Activated CD8-positive, alpha-beta memory T cell treated with anti-CD3 and anti-CD28 coated beads for 24 hours (primary cell): Measurements from ENCODE around the gene TEN1.

Experiments
- DNase-seq: peaks from one replicate; pipeline ENCODE4 v3.0.0-alpha.2; 2020

TEN1 gene

DNA sequence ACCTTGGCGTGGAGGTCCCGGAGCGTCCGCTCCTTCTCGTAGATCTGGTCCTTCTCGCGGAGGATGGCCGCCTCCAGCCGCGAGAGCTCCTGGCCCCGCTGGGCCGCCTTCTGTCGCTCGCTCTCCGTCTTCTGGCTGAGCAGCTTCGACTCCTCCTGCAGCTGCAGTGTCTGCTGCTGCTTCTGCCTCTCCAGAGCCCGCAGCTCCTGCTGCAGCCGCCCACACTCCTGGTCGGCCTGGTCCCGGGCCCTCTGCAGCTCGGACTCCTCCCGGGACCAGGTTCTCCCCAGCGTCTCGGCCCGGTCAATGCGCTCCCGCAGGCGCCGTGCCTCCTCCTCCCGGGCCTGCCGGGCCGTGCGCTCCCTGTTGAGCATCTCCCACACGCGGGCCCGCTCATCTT lies 29.2 kb downstream of the TEN1 start:
- no peak for DNase-seq

DNA sequence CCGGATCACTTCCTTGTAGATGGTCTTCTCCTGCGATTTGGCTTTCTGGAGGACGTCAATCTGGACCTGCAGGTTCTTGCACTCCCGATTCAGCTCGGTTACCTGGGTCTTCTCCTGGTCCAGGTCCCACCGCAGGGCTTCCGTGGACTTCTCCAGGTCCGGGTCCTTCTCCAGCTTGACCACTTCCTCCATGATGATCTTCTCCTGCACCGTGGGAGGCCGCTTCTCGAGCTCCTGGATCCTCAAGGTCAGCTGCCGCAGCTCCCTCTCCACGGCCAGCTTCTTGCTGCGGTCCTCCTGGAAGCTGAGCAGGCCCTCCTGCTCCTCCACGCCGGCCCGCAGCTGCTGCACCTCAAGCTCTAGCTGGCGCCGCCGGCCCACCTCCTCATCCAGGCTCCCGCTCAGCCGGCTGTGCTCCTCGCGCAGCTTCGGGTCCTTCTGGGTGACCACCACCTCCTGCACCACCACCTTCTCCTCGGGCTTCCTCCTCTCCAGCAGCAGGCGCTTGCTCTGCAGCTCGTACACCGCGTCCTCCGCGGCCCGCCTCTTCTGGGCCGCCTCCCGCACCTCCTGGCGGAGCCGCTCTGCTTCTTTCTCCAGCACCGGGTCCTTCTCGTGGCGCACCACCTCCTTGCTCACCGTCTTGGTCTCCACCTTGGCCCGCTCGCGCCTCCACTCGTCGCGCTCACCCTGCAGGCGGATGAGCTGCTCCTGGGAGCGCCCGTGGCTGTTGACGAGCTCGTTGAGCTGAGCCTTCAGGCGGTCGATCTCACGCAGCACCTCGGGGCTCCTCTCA lies 29.8 kb downstream of the TEN1 start:
- no peak for DNase-seq

DNA sequence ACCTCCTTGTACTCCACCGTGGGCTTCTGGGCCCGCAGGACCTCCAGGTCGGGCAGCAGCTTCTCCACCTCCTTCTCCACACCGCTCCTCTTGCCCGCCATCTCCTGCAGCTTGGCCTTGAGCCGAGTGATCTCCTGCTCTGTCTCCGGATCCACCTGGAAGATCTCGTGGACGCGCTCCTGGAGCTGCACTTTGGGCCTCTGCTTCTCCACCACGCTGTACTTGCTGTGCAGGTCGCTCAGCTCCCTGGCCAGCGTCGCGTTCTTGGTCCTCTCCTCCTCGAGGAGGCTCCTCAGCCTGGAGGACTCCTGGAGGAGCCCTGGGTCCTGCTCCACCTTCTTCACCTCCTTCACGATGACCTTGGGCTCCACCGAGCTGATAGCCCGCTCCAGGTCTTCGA lies 30.4 kb downstream of the TEN1 start:
- no peak for DNase-seq

DNA sequence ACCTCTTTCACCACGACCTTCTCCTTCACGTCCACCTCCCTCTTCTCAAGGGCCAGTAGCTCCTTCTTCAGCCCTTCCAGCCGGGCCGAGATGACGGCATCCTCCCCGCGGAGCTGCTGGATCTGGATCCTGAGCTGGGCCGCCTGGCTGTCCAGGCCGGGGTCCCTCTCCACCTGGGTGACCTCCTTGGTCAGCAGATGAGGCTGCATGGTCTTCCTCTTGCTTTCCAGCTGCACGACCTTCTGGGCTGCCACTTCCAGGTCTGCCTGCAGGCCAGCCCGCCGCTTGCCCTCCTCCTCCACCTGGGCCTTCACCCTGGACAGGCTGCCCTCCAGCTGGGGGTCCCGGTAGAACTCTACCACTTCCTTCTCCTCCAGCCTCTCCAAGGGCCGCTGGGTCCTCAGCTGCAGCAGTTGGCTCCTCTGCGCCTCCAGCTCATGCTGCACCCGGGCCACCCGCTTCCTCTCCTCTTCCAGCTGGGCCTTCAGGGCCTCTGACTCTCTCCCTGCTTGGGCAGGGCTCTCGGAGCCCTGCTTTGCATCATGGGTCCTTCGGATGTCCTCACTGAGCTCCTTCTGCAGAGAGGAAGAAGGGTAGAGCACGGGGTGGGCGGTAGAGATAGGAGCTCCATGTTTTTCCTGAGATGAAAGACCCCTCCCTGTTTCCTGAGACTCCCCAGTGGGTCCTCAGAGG lies 31.1 kb downstream of the TEN1 start:
- no peak for DNase-seq

DNA sequence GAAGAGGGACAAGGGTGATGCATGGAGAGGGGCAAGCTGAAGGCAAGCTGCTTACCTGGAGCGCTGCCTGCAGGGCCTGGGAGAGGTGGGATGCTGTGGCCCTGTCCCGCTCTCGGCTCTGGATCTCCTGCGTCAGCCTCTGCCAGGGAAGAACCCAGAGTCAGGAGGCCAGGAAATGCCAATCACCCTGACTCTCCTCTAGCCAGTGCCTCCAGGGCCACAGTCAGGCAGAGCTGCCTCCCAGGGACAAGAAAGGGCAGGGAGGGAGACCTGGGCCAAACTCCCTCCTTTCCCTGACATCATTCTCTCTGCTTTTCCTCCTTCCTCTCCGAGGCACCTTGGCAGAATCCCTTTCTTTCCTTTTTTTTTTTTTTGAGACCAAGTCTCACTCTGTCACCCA lies 32.9 kb downstream of the TEN1 start:
- DNase-seq, result no peak

DNA sequence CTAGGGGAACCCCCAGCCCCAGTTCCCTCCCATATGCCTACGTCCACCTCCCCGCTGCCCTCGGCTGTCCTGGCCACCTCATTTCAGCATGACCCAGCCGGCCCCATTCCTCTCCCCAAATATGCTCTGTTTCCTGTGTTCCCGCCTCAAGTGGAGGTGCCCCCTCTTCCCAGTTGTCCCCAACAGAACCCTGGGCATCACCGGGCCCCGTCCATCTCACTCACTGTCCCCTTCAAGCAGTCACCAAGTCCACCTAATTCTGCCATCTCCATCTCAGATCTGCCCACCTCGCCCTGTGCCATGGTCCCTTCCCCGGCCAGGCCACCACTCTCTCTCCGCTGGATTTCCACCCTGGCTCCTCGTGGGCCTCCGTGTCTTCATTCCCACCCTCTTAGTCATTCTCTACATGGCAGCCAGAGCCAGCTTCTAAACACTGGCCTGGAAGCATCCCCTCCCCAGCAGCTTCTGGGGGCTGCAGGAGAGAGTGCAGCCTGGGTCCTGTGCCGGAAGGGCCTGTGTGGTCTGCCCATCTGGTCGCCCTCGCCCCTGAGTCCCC lies 34.4 kb downstream of the TEN1 start:
- DNase-seq, result no peak

DNA sequence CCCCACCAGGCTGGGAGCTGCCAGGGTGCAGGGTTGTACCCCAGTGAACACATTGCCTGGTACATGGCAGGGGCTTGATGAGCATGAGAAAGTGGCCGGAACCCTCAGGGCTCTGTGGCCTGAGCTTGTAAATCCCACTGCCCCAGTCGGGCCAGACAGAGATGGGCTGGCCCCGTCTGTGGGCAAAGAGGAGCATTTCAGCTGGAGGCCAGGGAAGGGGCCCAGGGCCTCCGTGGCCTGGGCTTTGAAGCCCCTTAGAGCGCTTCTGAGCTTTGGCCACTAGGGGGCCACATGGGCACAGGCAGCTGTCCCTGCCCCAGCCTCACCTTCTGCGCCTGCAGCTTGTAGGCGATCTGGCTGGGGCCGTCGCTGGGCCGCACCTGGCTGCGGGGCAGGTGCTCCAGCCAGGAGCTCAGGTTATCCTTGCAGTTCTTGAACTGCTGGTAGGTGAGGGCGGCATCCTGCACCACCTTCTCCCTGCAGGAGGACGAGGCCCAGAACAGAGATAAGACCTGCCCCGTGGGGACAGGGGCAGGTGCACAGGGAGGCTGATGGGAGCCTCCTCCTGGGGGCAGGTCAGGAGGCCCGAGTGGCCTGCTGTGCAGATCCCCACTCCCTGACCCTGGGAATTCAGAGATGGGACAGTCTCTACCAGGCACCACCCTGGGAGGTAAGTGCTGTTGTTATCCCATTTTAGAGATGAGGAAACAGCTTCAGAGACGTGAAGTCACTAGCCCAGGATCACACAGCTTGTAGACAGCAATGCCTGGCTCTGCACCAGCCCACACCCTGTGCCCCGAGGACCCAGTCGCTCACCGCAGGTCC lies 35.3 kb downstream of the TEN1 start:
- DNase-seq, result peak; percentile 89

DNA sequence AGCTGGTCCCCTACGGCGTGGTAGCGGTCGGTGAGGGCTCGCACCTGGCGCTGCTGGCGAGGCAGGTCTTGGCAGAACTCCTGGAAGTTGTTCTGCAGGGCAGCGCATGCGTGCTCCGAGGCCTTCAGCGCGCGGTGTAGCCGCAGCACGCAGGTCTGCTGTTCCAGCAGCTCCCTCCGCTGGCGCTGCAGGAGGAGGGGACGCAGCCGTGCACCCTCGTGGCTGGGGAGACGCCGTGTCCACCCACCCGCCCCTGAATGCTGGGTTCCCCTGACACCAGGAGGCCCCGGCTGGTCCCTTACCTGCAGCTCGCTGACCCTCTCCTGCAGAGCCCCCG lies 35.9 kb downstream of the TEN1 start:
- DNase-seq, result no peak

DNA sequence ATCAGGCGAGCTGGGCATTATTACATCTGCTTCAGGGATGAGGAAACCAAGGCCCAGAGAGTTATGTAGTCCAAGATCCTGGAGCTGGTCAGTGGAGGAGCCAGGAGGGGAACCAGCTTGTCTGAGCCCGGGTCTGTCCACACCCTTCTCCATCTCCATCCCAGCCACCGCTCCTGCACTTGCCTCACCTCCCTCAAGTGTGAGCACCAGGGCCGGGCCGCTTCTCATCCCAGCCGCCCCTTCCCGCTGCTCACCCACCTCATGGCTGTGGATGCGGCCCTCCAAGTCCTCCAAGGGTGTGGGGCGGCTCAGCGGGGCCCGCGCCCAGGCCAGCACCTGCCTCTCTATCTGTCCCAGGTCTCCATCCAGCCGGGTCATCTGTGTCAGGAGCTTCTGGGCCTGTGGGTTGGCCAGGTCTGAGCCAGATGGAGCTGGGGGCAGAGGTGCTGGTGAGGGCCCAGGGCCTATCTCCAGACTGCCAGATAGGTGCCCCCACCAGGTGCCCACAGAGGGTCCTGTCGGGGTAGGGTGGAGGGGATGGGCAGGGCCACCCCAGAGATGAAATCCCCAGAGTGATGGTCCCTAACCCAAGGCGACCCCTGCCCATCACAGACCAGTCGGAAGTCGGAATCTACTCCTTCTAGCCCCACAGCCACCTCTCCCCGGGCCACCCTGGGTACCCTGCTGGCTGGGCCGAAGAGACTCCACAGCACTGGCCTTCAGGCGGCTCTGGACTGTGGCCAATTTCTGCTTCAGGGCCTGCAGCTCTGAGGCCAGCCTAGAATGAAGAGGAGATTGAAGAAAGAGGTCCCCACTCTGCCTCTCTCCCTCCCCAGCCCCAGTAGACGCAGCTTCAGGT lies 38.7 kb downstream of the TEN1 start:
- DNase-seq, result no peak

DNA sequence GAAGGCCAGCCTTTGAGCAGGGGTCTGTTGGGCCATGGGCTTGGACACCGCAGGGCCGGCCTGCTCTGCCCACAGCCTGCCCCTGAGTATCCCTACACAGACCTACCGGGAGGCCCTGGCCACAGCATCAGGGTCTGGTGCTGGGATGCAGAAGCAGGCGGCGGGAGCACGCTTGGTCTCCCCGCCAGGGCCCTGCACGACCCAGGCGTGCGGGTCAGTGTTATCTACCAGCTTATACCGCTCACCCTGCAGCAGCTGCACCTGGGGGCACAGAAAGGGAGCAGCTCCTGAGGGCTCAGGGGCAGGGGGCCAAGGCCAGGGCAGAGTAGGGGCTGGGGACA lies 39.3 kb downstream of the TEN1 start:
- DNase-seq, result no peak

DNA sequence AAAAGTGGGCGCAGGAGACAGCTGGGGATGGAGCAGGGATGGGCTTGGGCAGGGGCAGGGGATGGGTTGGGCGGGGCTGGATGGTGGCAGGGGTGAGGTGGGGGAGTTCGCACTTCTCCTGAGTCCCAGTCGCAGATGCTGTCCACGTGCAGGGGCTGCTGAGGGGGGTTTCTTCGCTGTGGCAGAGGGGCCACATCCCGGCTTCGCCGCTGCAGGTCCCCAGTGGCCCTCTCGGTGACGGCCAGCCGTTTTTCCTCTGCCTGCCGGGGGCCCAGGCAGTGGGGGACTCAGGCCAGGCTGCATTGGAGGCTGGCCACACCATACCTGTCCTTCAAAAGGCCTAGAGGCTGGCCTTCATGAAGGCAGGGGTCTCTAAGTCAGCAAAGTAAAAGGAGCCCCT lies 39.8 kb downstream of the TEN1 start:
- DNase-seq, result no peak

DNA sequence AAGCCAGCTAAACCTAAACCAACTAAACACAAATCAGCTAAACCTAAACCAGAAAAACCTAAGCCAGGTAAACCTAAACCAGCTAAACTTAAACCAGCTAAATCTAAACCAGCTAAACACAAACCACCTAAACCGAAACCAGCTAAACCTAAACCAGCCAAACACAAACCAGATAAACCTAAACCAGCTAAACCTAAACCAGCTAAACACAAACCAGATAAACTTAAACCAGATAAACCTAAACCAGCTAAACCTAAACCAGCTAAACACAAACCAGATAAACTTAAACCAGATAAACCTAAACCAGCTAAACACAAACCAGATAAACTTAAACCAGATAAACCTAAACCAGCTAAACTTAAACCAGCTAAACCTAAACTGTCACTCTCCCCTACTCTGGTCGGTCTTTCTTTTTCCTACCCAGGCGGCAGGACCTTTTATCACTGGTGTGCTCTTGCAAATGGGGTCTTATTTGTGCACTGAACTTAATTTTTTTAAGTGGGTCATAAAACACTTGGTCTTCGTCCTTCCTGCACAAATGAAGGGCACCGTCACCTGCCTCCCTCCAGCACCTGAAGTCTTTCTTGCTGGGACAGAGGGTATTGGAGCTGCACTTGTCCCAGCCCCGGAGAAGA lies 40.9 kb downstream of the TEN1 start:
- DNase-seq, result no peak

DNA sequence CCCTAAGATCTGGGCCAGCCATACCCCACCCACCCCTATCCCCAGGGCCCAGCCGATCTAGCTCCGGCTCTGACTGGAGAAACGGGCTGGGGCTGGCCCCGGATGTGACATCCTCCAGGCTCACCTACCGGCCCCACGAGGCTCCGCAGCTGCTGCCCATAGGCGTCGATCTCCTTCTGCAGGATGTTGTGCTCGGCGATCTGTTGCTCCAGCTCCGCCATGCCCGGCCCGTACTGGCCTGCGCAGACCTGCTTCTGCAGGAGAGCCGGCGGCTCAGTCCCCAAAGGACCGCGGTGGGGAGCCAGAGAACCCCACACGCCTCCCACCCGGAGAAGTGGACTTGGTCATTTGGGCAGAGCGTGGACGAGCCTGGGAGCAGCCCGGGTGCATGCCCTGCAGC lies 43.2 kb downstream of the TEN1 start:
- no peak for DNase-seq

DNA sequence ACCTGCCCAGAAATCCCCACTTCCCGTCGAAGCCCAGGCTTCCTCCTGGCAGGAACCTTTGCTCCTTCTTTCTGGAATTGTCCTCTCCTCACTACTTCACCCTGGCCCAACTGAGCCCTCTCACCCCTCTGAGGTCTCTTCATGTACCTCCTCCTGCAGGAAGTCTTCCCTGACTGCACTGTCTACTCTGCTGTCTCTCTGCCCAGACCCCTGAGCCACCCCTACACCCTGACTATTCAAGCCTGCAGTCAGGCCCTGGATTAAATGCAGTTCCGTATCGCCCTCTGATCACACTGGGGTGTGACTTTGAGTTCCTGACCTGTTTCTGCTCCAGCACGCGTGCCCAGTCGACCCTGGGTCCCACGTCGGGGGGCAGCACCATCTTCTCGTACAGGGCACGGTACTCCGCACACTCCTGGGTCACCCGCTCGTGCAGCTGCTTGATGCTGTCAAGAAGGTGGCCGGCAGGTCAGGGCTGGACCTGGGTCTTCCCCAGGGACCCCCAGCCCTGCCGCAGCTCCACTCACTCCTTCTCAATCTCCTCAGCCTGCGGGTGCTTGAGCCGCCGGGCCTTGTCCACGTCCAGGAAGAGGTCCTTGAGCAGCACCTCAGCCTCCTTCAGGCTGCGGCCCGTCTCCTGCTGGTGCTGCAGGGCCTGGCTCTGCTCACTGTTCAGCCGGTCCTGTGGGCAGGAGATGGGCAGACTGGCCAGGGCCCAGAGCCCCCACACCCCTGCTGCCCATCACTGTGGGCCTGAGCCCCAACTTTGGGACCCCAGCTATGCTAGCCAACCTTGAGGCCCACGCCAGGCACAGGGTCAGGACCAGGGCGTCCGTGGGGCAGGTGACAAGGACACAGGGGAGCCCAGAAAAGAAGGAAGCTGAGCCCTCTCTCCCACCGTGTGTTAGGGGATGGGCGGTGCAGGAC lies 44.2 kb downstream of the TEN1 start:
- no peak for DNase-seq

DNA sequence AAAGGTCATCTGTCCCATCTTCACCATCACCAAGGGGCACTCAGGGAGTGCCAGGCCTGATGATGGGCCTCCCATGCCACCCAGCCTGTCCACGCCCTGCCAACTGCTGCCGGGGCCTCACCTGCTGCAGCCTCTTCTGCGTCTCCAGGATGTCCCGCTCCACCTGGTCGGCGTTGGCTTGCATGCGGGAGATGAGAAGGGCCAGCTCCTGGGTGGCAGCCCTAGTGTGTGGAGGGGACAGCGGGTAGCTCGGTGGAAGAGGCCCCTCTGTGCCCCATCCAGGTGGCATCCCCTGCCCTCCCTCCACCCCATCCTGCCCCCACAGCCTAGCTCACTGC lies 44.8 kb downstream of the TEN1 start:
- DNase-seq, result no peak

DNA sequence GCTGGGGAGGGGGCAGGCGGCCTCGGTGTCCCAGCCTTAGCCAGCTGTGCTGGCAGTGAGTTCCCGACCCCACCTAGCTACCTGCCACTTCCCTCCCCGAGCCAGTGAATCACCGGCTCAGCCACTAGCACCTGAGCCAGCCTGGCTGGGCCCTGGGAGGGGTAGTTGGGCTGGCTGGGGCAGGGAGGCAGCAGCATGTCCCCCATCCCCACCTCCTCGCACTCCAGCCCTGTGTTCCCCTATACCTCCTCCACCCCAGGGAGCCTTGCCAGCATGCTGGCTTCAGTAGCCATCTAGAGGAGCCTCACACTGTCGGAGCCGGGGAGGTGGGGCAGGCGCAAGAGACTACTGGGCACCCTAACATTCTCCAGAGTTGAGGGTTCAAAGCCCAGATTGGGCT lies 45.3 kb downstream of the TEN1 start:
- no peak for DNase-seq

DNA sequence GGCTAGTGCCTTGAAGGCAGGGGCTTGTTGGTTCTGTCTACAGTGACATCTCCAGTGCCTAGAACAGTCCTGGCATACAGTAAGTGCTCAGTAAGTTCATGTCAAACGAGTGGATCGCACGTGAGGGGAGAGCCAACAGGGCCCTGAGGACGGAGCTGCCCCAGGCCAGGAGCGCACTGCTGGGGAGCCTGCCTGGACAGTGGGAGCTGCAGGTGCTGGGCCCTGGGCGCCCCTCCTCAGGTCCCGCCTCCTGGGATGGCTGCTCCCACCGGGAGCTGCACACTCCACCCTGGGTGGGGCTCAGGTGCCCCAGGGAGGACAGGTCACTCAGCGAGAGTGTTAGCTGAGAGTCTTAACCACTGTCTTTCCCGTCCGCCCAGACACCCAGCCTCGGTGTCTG lies 46.3 kb downstream of the TEN1 start:
- no peak for DNase-seq

DNA sequence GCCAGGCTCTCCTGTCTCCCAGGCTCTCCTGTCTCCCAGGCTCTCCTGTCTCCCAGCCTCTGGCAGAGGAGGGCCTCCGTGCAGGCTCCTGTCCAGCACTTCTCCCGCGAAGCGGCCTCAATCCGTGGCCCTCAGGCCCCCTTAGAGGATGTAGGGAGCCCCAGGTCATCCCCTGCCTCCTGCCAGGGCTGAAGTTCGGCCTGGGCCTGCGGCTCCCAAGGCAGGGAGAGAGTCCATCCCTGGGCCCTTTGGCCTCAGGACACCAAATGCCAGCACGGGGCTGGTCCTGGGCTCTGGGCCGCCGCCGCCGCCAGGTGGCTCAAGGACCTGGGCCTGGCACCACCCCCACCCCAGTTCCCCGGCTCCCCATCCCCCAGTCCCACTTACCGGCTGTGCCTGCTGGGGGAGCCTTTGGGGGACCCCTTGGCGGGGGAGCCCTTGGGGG lies 47.7 kb downstream of the TEN1 start:
- no peak for DNase-seq

DNA sequence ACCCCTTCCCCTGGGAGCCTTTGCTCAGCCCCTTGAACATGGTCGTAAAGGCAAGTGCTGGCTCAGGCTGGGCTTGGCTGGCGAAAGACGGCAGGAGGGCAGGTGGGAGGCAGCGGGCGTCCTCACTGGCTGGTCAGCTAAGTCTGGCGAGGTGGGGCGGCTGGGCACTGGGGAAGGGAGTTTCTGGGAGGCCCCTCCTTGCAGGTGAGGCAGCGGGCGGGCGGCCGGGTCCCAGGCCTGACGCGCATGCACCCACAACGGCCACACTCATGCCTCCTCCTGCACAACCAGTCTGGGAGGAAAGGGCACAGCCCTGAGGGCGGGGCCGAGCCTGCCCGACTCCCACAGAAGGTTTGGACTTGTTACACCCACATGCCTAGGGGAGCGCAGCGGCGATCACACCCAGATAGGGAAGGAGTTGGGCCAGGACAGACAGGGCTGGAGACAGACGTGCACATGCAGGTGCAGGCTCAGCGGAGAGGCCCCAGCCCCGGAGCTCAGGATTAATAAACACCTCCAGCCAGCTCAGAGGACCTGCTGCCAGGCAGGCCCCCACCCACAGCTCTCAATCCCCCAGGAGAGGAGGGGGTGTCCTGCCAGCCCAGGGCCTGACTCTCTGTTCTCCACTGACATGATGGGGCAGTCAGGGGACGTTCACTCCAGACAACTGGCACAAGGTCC lies 48.3 kb downstream of the TEN1 start, which contains the start of gene EVPL:
Gene EVPL, minus strand, starts transcription at position 148 of the 681 bp plus-strand sequence. Its CDS starts 108 bp downstream, at position 40.
- no peak for DNase-seq

DNA sequence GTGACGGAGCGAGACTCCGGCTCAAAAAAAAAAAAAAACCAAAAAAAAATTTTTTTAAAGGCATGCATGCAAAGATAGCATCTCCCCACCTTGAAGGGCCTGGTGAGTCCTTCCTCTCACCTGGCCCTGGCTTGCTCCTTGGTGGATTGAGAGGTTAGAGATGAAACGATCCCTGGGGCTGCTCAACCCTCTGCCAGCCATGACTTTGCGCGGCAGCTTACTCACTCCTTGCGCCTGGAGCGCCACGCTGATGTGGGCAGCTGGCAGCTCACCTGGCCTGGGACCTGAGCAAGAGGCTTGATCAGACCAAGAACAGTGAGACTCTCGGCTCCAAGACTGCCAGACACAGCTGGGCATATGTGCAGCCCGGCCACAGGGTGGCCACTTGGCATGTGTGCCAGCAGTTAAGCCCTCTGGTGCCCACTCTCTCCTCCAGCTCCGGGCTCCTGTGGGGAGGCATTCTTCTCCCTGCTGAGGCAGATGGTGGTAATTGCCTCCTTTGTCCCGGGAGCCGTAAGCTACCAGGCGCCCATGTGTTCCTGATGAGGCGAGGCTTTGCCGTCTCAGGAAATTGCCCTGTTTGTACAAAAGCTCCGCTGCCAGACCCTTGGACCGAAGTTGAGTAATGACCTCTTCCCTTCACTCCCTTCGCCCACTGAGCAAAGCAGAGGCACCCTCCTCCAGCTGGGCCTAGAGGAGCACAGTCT lies 53.2 kb downstream of the TEN1 start:
- no peak for DNase-seq
